Keratinocyte (primary cell): ENCODE measurements around the gene SPSB2. TPM values are rescaled to one million over a fixed set of nuclear protein-coding genes. Genes with fewer than 3 reads are reported as not detected.

Source experiments
- DNase-seq: peaks from one replicate; pipeline ENCODE4 v3.0.0-alpha.2; 2011; ENCODE audit warnings: low read depth, missing footprints, low spot score
- FAIRE-seq: peaks from 2 replicates; lab custom pipeline; 2011; peaks lifted over from hg19 to GRCh38; lab: Jason Lieb, UNC
- H2AFZ ChIP-seq: 2 replicates; pipeline ENCODE4 v1.6.0; 2012; ENCODE audit warnings: low read length, control low read depth, inconsistent platforms; ENCODE audit not compliant: control insufficient read depth
- H3K27ac ChIP-seq: 2 replicates; pipeline ENCODE4 v1.5.1; 2011; ENCODE audit warnings: low read length; ENCODE audit not compliant: control insufficient read depth, insufficient read depth
- H3K27me3 ChIP-seq: 3 replicates; pipeline ENCODE4 v1.6.0; 2011; ENCODE audit warnings: low read length; ENCODE audit not compliant: control insufficient read depth, insufficient read depth; ENCODE audit errors: extremely low read depth
- H3K36me3 ChIP-seq, 2 experiments: 2 replicates in 1 of 2; 3 replicates in 1 of 2; pipeline ENCODE4 v1.5.1; 2011; ENCODE audit warnings: low read length in 2 of 2, mild to moderate bottlenecking in 1 of 2; ENCODE audit not compliant: control insufficient read depth in 2 of 2, insufficient read depth in 2 of 2; ENCODE audit errors: extremely low read depth in 1 of 2
- H3K4me1 ChIP-seq: 3 replicates; pipeline ENCODE4 v1.5.1; 2011; ENCODE audit warnings: low read length; ENCODE audit not compliant: control insufficient read depth, insufficient read depth; ENCODE audit errors: extremely low read depth
- H3K4me2 ChIP-seq: 3 replicates; pipeline ENCODE4 v1.6.0; 2011; ENCODE audit warnings: low read depth, low read length; ENCODE audit not compliant: control insufficient read depth, insufficient read depth; ENCODE audit errors: extremely low read depth
- H3K4me3 ChIP-seq, 3 experiments: fragments of 200-600 bp in 1 of 3; sonication (generic) in 1 of 3; 2 replicates in 2 of 3; 3 replicates in 1 of 3; pipeline ENCODE4 v1.5.1; 2011 to 2016; ENCODE audit warnings: low read length in 3 of 3, mild to moderate bottlenecking in 3 of 3, control low read depth in 2 of 3, inconsistent platforms in 1 of 3, low read depth in 1 of 3, mixed read lengths in 1 of 3, mixed run types in 1 of 3, moderate library complexity in 1 of 3; ENCODE audit not compliant: control insufficient read depth in 2 of 3, insufficient read depth in 2 of 3; ENCODE audit errors: extremely low read depth in 1 of 3
- H3K79me2 ChIP-seq: 2 replicates; pipeline ENCODE4 v1.6.0; 2012; ENCODE audit warnings: low read length; ENCODE audit not compliant: control insufficient read depth, insufficient read depth
- H3K9ac ChIP-seq: 3 replicates; pipeline ENCODE4 v1.6.0; 2011; ENCODE audit warnings: low read length; ENCODE audit not compliant: control insufficient read depth, insufficient read depth; ENCODE audit errors: extremely low read depth
- H3K9me1 ChIP-seq: 3 replicates; pipeline ENCODE4 v1.6.0; 2011; ENCODE audit warnings: low read length; ENCODE audit not compliant: control insufficient read depth, insufficient read depth; ENCODE audit errors: extremely low read depth
- H3K9me3 ChIP-seq: 2 replicates; pipeline ENCODE4 v1.5.1; 2012; ENCODE audit warnings: low read depth, low read length; ENCODE audit not compliant: control insufficient read depth
- H4K20me1 ChIP-seq: 3 replicates; pipeline ENCODE4 v1.6.0; 2011; ENCODE audit warnings: low read length; ENCODE audit not compliant: control insufficient read depth, insufficient read depth; ENCODE audit errors: extremely low read depth
- CTCF ChIP-seq, 3 experiments: IDR thresholded peaks in 1 of 3; conservative IDR thresholded peaks in 1 of 3; optimal IDR thresholded peaks in 1 of 3; 2 replicates in 2 of 3; 3 replicates in 1 of 3; pipeline versions ENCODE3 to v1.5.1; 2011; ENCODE audit warnings: low read length in 3 of 3, mild to moderate bottlenecking in 3 of 3, moderate library complexity in 2 of 3, control low read depth in 1 of 3, inconsistent platforms in 1 of 3; ENCODE audit not compliant: insufficient read depth in 2 of 3; ENCODE audit errors: extremely low read depth in 1 of 3
- EZH2 ChIP-seq: IDR thresholded peaks from one replicate; pipeline ENCODE4 v1.6.1; 2012; ENCODE audit warnings: inconsistent platforms, mild to moderate bottlenecking, low read length, moderate library complexity
- dilution Hi-C: fragments of 300-500 bp; cut with MboI; formaldehyde crosslinking; loops from one replicate; pipeline ENCODE4 v1.7.0; 2020; ENCODE audit warnings: low sequenced_read_pairs; ENCODE audit not compliant: extremely low pct_ligation_motif_present
- polyA plus RNA-seq, 5 experiments: library from polyadenylated mRNA; depleted of rRNA in 3 of 5; stranded (reverse) in 3 of 5; stranded (forward) in 1 of 5; unstranded in 1 of 5; fragments of >200 nt; gene quantifications; 1 replicate in 1 of 5; 2 replicates in 3 of 5; 3 replicates in 1 of 5; pipeline versions ENCODE4 v1.2.1 to v1.2.3, GENCODE V29; 2011 to 2012; ENCODE audit warnings: missing spikeins in 2 of 5, low read depth in 1 of 5, low replicate concordance in 1 of 5

The SPSB2 gene
- polyA plus RNA-seq, 1 donor (not counting 4 experiments of a cell fraction or from before 2014, with no cell fraction given): 4.9 TPM

- dilution Hi-C loops: no loop called here
- Histone ChIP-seq H4K20me1 (no peaks in the 10 kb centered on the region), H3K9me3 (no peaks in the 10 kb centered on the region), H3K4me3 (no peak overlapping the region), H3K9me1 (no peaks in the 10 kb centered on the region), H3K27ac (no peak overlapping the region), H3K36me3 (no peaks in the 10 kb centered on the region), H2AFZ (no peak overlapping the region), H3K27me3 (peaks cover 27% of the 10 kb centered on the region), H3K4me2 (no peak overlapping the region), H3K4me1 (peaks cover 5% of the 10 kb centered on the region), H3K79me2 (no peaks in the 10 kb centered on the region), H3K9ac (no peak overlapping the region)
- DNase-seq (no peak), FAIRE-seq (no peak)
- no peak for TF ChIP-seq EZH2
Measured at GRCh38 chr12:6831450-6831995, 41.6 kb downstream of the SPSB2 start.

GRCh38 chr12:6830999-6831398 lies 42.1 kb downstream of the SPSB2 start:
- no peak overlapping the region for H3K27ac ChIP-seq
- H3K4me2 ChIP-seq: no peak overlapping the region
- peaks cover 29% of the 10 kb centered on the region for H3K27me3 ChIP-seq
- no peak for DNase-seq
- TF ChIP-seq CTCF (optimal IDR thresholded peaks at IDR 0.05 in 1 of 3, IDR thresholded peaks at IDR 0.05 in 1 of 3, conservative IDR thresholded peaks at IDR 0.05 in 1 of 3; ENCODE audit: extremely low read depth in 1 of 3, insufficient read depth in 2 of 3, low read length in 3 of 3) (no peak), EZH2 (no peak)
- H3K9me1 ChIP-seq: no peaks in the 10 kb centered on the region
- no peak overlapping the region for H2AFZ ChIP-seq
- dilution Hi-C loops: no loop called here
- no peaks in the 10 kb centered on the region for H3K9me3 ChIP-seq
- H3K36me3 ChIP-seq: no peaks in the 10 kb centered on the region
- no peaks in the 10 kb centered on the region for H4K20me1 ChIP-seq
- no peak overlapping the region for H3K9ac ChIP-seq
- no peak overlapping the region for H3K4me3 ChIP-seq
- peaks cover 5% of the 10 kb centered on the region for H3K4me1 ChIP-seq
- no peaks in the 10 kb centered on the region for H3K79me2 ChIP-seq
- no peak for FAIRE-seq
